Fibroblast of pulmonary artery (primary cell): Measurements from ENCODE around the gene ENAM.
A peak's percentile ranks its signal among the peaks of the same experiment; 100 is the strongest.

Source experiments
- DNase-seq: peaks from one replicate; pipeline ENCODE4 v3.0.0-alpha.2; 2010; ENCODE audit warnings: low read depth
- H3K4me3 ChIP-seq: replicated peaks from 2 replicates; pipeline ENCODE4 v1.5.1; 2011; ENCODE audit warnings: low read depth, mild to moderate bottlenecking, control low read depth, low read length, moderate library complexity
- CTCF ChIP-seq: IDR thresholded peaks from 2 replicates; pipeline ENCODE4 v1.5.1; 2011; ENCODE audit warnings: mild to moderate bottlenecking, control low read depth, low read length, inconsistent platforms; ENCODE audit errors: missing control alignments

Gene ENAM

GRCh38 chr4:70667740-70668535 lies 39.4 kb downstream of the ENAM start:
- no peak overlapping the region for H3K4me3 ChIP-seq
- DNase-seq, result peak; percentile 67
- TF ChIP-seq CTCF, result no peak

GRCh38 chr4:70670332-70671014 lies 41.9 kb downstream of the ENAM start:
- DNase-seq, result no peak
- H3K4me3 ChIP-seq, result no peak overlapping the region
- TF ChIP-seq CTCF, result no peak

GRCh38 chr4:70671091-70671490 lies 42.5 kb downstream of the ENAM start:
- no peak for DNase-seq
- TF ChIP-seq CTCF, result no peak
- H3K4me3 ChIP-seq, result no peak overlapping the region

- no peak overlapping the region for H3K4me3 ChIP-seq
- DNase-seq, result no peak
- TF ChIP-seq CTCF, result no peak
These were observed 45.6 kb downstream of the ENAM start for GRCh38 chr4:70674191-70674590.

GRCh38 chr4:70674731-70675130 lies 46.2 kb downstream of the ENAM start:
- no peak for TF ChIP-seq CTCF
- DNase-seq, result no peak
- H3K4me3 ChIP-seq, result no peak overlapping the region

GRCh38 chr4:70676554-70677090 lies 48.1 kb downstream of the ENAM start:
- no peak for DNase-seq
- no peak overlapping the region for H3K4me3 ChIP-seq
- TF ChIP-seq CTCF, result no peak
